ENCODE measurements around the gene GAN. TPM values are rescaled to one million over a fixed set of nuclear protein-coding genes. Genes with fewer than 3 reads are reported as not detected.
A peak's percentile ranks its signal among the peaks of the same experiment; 100 is the strongest.

The GAN gene
- total RNA-seq, 4 donors from 2014 or later: 5.0 to 8.0 (median 6.4) TPM

- Histone ChIP-seq H3K4me1 (peaks cover 0 to 2% of the 10 kb centered on the region in 2 donors), H3K9me3 (no peaks in the 10 kb centered on the region), H3K4me3 (no peak overlapping the region), H3K27me3 (no peaks in the 10 kb centered on the region), H3K27ac (no peak overlapping the region), H3K36me3 (peaks cover 0 to 12% of the 10 kb centered on the region in 2 donors)
- intact Hi-C loops (cut with DNase I; ENCODE audit: low total_unique reads): no loop called here
- in situ Hi-C loops (cut with MboI; ENCODE audit: low sequenced_read_pairs in 4 of 4): loop anchor here in 2 of 4 donors (10.0 to 25.0 kb wide), 2 partner anchors 334 to 496 kb away; no protein-coding TSS in a partner anchor
- ATAC-seq (no peak), DNase-seq (no peak)
- TF ChIP-seq, protein P1, sequence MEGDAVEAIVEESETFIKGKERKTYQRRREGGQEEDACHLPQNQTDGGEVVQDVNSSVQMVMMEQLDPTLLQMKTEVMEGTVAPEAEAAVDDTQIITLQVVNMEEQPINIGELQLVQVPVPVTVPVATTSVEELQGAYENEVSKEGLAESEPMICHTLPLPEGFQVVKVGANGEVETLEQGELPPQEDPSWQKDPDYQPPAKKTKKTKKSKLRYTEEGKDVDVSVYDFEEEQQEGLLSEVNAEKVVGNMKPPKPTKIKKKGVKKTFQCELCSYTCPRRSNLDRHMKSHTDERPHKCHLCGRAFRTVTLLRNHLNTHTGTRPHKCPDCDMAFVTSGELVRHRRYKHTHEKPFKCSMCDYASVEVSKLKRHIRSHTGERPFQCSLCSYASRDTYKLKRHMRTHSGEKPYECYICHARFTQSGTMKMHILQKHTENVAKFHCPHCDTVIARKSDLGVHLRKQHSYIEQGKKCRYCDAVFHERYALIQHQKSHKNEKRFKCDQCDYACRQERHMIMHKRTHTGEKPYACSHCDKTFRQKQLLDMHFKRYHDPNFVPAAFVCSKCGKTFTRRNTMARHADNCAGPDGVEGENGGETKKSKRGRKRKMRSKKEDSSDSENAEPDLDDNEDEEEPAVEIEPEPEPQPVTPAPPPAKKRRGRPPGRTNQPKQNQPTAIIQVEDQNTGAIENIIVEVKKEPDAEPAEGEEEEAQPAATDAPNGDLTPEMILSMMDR (IDR thresholded peaks at IDR 0.05 in 4 of 5, conservative IDR thresholded peaks at IDR 0.05 in 1 of 5): no peak
- TF ChIP-seq POLR2A (IDR thresholded peaks at IDR 0.05): no peak
Observed at GRCh38 chr16:81390840-81391239, 76.1 kb downstream of the GAN start.

DNA sequence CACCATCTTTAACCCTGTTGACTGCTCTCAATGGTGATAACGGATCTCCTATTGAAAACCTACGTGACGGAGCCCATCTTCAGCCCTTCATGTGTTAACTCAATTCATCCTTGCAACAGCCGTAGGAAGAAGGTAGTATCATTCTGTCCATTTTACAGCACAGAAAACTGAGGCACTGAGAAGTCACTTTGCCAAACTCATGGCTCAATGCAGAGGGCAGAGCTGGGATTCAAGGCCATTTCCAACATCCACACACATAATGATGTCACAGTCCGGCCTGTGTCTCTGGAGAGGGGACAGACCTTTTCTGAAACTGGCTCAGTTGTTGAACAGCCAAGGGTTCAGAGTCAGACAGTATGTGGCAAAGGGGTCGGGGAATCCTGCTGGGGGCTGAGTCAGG, 77.2 kb downstream of the GAN start:
- intact Hi-C loops (cut with DNase I; ENCODE audit: low total_unique reads) (no loop called here), in situ Hi-C loops (cut with MboI; ENCODE audit: low sequenced_read_pairs in 4 of 4) (loop anchor here in 2 of 4 donors (10.0 to 25.0 kb wide), 2 partner anchors 333 to 495 kb away; no protein-coding TSS in a partner anchor)
- no peaks in the 10 kb centered on the region for H3K9me3 ChIP-seq
- no peak overlapping the region for H3K4me3 ChIP-seq
- no peak for TF ChIP-seq POLR2A (IDR thresholded peaks at IDR 0.05)
- TF ChIP-seq, protein P1 (IDR thresholded peaks at IDR 0.05 in 4 of 5, conservative IDR thresholded peaks at IDR 0.05 in 1 of 5): no peak
- DNase-seq: no peak
- peaks cover 0 to 12% of the 10 kb centered on the region in 2 donors for H3K36me3 ChIP-seq
- peaks cover 0 to 6% of the 10 kb centered on the region in 2 donors for H3K4me1 ChIP-seq
- H3K27ac ChIP-seq: no peak overlapping the region
- H3K27me3 ChIP-seq: no peaks in the 10 kb centered on the region
- no peak for ATAC-seq

- DNase-seq: no peak
- intact Hi-C loops (cut with DNase I; ENCODE audit: low total_unique reads) (no loop called here), in situ Hi-C loops (cut with MboI; ENCODE audit: low sequenced_read_pairs in 4 of 4) (loop anchor here in 2 of 4 donors (10.0 to 25.0 kb wide), 2 partner anchors 330 to 493 kb away; no protein-coding TSS in a partner anchor)
- peaks cover 0 to 12% of the 10 kb centered on the region in 2 donors for H3K36me3 ChIP-seq
- H3K9me3 ChIP-seq: no peaks in the 10 kb centered on the region
- ATAC-seq: no peak
- no peaks in the 10 kb centered on the region for H3K27me3 ChIP-seq
- peak overlapping the region in 2 of 4 donors; percentile 1 to 47 for H3K27ac ChIP-seq
- TF ChIP-seq POLR2A (IDR thresholded peaks at IDR 0.05): no peak
- TF ChIP-seq, protein P1 (IDR thresholded peaks at IDR 0.05 in 4 of 5, conservative IDR thresholded peaks at IDR 0.05 in 1 of 5): no peak
- peaks cover 0 to 6% of the 10 kb centered on the region in 2 donors for H3K4me1 ChIP-seq
- no peak overlapping the region for H3K4me3 ChIP-seq
Observed at GRCh38 chr16:81394416-81394815, 79.7 kb downstream of the GAN start.

- Histone ChIP-seq H3K4me1 (peaks cover 0 to 6% of the 10 kb centered on the region in 2 donors), H3K9me3 (no peaks in the 10 kb centered on the region), H3K27ac (peak overlapping the region in 3 of 4 donors; percentile 31 to 47 (median 31)), H3K36me3 (peaks cover 0 to 12% of the 10 kb centered on the region in 2 donors), H3K4me3 (no peak overlapping the region), H3K27me3 (no peaks in the 10 kb centered on the region)
- TF ChIP-seq, protein P1 (IDR thresholded peaks at IDR 0.05 in 4 of 5, conservative IDR thresholded peaks at IDR 0.05 in 1 of 5): no peak
- TF ChIP-seq POLR2A (IDR thresholded peaks at IDR 0.05): no peak
- intact Hi-C loops (cut with DNase I; ENCODE audit: low total_unique reads) (no loop called here), in situ Hi-C loops (cut with MboI; ENCODE audit: low sequenced_read_pairs in 4 of 4) (loop anchor here in 2 of 4 donors (10.0 to 25.0 kb wide), 2 partner anchors 330 to 492 kb away; no protein-coding TSS in a partner anchor)
- ATAC-seq (peak; percentile 30 to 33), DNase-seq (no peak)
Observed at GRCh38 chr16:81394966-81395655, 80.3 kb downstream of the GAN start.
